Measurements from ENCODE around the gene MTERF2.

- TF ChIP-seq CTCF (IDR thresholded peaks at IDR 0.05) (no peak), EP300 (IDR thresholded peaks at IDR 0.05) (no peak), POLR2A (IDR thresholded peaks at IDR 0.05) (no peak)
Measured at GRCh38 chr12:106971065-106971464, 15.9 kb downstream of the MTERF2 start.

Data from ovary (tissue), 3 donors.